Measurements from ENCODE around the gene HOXA6.

- TF ChIP-seq CTCF (IDR thresholded peaks at IDR 0.05) (no peak), EZH2phosphoT487 (IDR thresholded peaks at IDR 0.05) (no peak)
Observed at GRCh38 chr7:27156916-27157701, 9.5 kb upstream of the HOXA6 start.

All from neural progenitor cell (in vitro differentiated cells).